Ectodermal cell (in vitro differentiated cells): ENCODE measurements around the gene CFAP46. TPM values are rescaled to one million over a fixed set of nuclear protein-coding genes. Genes with fewer than 3 reads are reported as not detected.

Experiments used
- H3K27ac ChIP-seq: 2 replicates; pipeline ENCODE4 v1.7.0; 2013; ENCODE audit warnings: mild to moderate bottlenecking, low read depth, low read length; ENCODE audit not compliant: insufficient read depth, poor library complexity, severe bottlenecking
- H3K27me3 ChIP-seq: 2 replicates; pipeline ENCODE4 v1.7.0; 2013; ENCODE audit warnings: mild to moderate bottlenecking, low read length; ENCODE audit not compliant: insufficient read depth, control insufficient read depth, poor library complexity, severe bottlenecking
- H3K36me3 ChIP-seq: one replicate; pipeline ENCODE4 v1.7.0; 2013; ENCODE audit warnings: low read length; ENCODE audit not compliant: control insufficient read depth, insufficient read depth
- H3K4me1 ChIP-seq: one replicate; pipeline ENCODE4 v1.7.0; 2013; ENCODE audit warnings: low read length; ENCODE audit not compliant: control insufficient read depth, insufficient read depth
- H3K4me3 ChIP-seq: 2 replicates; pipeline ENCODE4 v1.7.0; 2013; ENCODE audit warnings: low read depth, low read length, control low read depth; ENCODE audit not compliant: insufficient read depth
- H3K9me3 ChIP-seq: 2 replicates; pipeline ENCODE4 v1.7.0; 2013; ENCODE audit warnings: mild to moderate bottlenecking, low read length, moderate library complexity; ENCODE audit not compliant: control insufficient read depth
- WGBS, 2 experiments: methylation state at CpG; one replicate each; pipeline ENCODE4 v1.1.7; 2013; ENCODE audit warnings: missing lambda C conversion rate in 2 of 2; 5-methylcytosine and 5-hydroxymethylcytosine counted together
- polyA plus RNA-seq, 4 experiments: library from polyadenylated mRNA; stranded (reverse); fragments of 50-300 nt; gene quantifications; one replicate each; pipeline ENCODE4 v1.2.3, GENCODE V29; 2013

CFAP46 gene
- polyA plus RNA-seq (2013, experiment 1 of 4), result 5.7 TPM
- 5.4 TPM for polyA plus RNA-seq (2013, experiment 2 of 4)
- polyA plus RNA-seq (2013, experiment 3 of 4), result 3.5 TPM
- 5.7 TPM for polyA plus RNA-seq (2013, experiment 4 of 4)

GRCh38 chr10:132942101-132943057, at the start of gene CFAP46:
Gene CFAP46 (minus strand): TSS chr10:132942570. CDS start chr10:132942484, 86 bp downstream.
- WGBS, 2 experiments, result 5% methylated on average over 90 of the region's 90 CpGs
- peaks cover 5% of the 10 kb centered on the region for H3K4me1 ChIP-seq
- no peaks in the 10 kb centered on the region for H3K9me3 ChIP-seq
- H3K4me3 ChIP-seq, result peak within 1 kb of the TSS; percentile 38
- H3K27ac ChIP-seq, result no peak within 1 kb of the TSS
- H3K27me3 ChIP-seq, result peaks cover 10% of the 10 kb centered on the region
- no peaks in the 10 kb centered on the region for H3K36me3 ChIP-seq

GRCh38 chr10:132991706-132992432, 49.5 kb upstream of the CFAP46 start:
- Histone ChIP-seq H3K4me1 (peaks cover 4% of the 10 kb centered on the region), H3K9me3 (no peaks in the 10 kb centered on the region), H3K36me3 (no peaks in the 10 kb centered on the region), H3K27me3 (no peaks in the 10 kb centered on the region), H3K4me3 (no peak overlapping the region), H3K27ac (no peak overlapping the region)
- WGBS, 2 experiments, result 88 to 91% methylated on average over 20 of the region's 20 CpGs

GRCh38 chr10:132990684-132991545, 48.5 kb upstream of the CFAP46 start:
- no peak overlapping the region for H3K4me3 ChIP-seq
- H3K36me3 ChIP-seq, result no peaks in the 10 kb centered on the region
- WGBS, 2 experiments, result 92 to 93% methylated on average over 32 of the region's 32 CpGs
- no peaks in the 10 kb centered on the region for H3K9me3 ChIP-seq
- peaks cover 4% of the 10 kb centered on the region for H3K4me1 ChIP-seq
- H3K27me3 ChIP-seq, result no peaks in the 10 kb centered on the region
- H3K27ac ChIP-seq, result no peak overlapping the region

GRCh38 chr10:132989476-132990415, 47.4 kb upstream of the CFAP46 start:
- WGBS, 2 experiments, result 94% methylated on average over 46 of the region's 46 CpGs
- H3K4me3 ChIP-seq, result no peak overlapping the region
- H3K9me3 ChIP-seq, result no peaks in the 10 kb centered on the region
- no peaks in the 10 kb centered on the region for H3K27me3 ChIP-seq
- peaks cover 3% of the 10 kb centered on the region for H3K4me1 ChIP-seq
- no peaks in the 10 kb centered on the region for H3K36me3 ChIP-seq
- no peak overlapping the region for H3K27ac ChIP-seq

GRCh38 chr10:132988988-132989387, 46.6 kb upstream of the CFAP46 start:
- 94 to 95% methylated on average over 7 to 8 of the region's 8 CpGs for WGBS, 2 experiments
- no peaks in the 10 kb centered on the region for H3K36me3 ChIP-seq
- H3K4me1 ChIP-seq, result no peaks in the 10 kb centered on the region
- H3K9me3 ChIP-seq, result no peaks in the 10 kb centered on the region
- no peak overlapping the region for H3K27ac ChIP-seq
- no peak overlapping the region for H3K4me3 ChIP-seq
- H3K27me3 ChIP-seq, result no peaks in the 10 kb centered on the region

GRCh38 chr10:132987671-132988571, 45.6 kb upstream of the CFAP46 start:
- no peak overlapping the region for H3K4me3 ChIP-seq

GRCh38 chr10:132986978-132987377, 44.6 kb upstream of the CFAP46 start:
- Histone ChIP-seq H3K36me3 (no peaks in the 10 kb centered on the region), H3K9me3 (no peaks in the 10 kb centered on the region), H3K27me3 (no peaks in the 10 kb centered on the region), H3K4me1 (no peaks in the 10 kb centered on the region), H3K27ac (no peak overlapping the region), H3K4me3 (no peak overlapping the region)
- WGBS, 2 experiments, result 95 to 96% methylated on average over 14 of the region's 14 CpGs

More at GRCh38 chr10:132987671-132988571, 45.6 kb upstream of the CFAP46 start:
- no peaks in the 10 kb centered on the region for H3K9me3 ChIP-seq
- no peaks in the 10 kb centered on the region for H3K4me1 ChIP-seq
- 88 to 90% methylated on average over 29 of the region's 29 CpGs for WGBS, 2 experiments
- no peaks in the 10 kb centered on the region for H3K27me3 ChIP-seq
- no peaks in the 10 kb centered on the region for H3K36me3 ChIP-seq
- no peak overlapping the region for H3K27ac ChIP-seq

GRCh38 chr10:132986576-132986975, 44.2 kb upstream of the CFAP46 start:
- no peaks in the 10 kb centered on the region for H3K9me3 ChIP-seq
- 95 to 96% methylated on average over 8 of the region's 8 CpGs for WGBS, 2 experiments
- H3K4me1 ChIP-seq, result no peaks in the 10 kb centered on the region
- no peaks in the 10 kb centered on the region for H3K36me3 ChIP-seq
- no peak overlapping the region for H3K27ac ChIP-seq
- no peaks in the 10 kb centered on the region for H3K27me3 ChIP-seq
- H3K4me3 ChIP-seq, result no peak overlapping the region
